HepG2 (cell line): ENCODE data around the gene TLE2. TPM values are rescaled to one million over a fixed set of nuclear protein-coding genes. Genes with fewer than 3 reads are reported as not detected.
A peak's percentile ranks its signal among the peaks of the same experiment; 100 is the strongest.

Source experiments
- ARHGAP35 ChIP-seq: sonication (generic); formaldehyde crosslinking; IDR thresholded peaks from 2 replicates; pipeline ENCODE4 v1.9.0; 2022; ENCODE audit warnings: mild to moderate bottlenecking, inconsistent platforms, moderate library complexity, missing genetic modification reagents, borderline replicate concordance
- BCL6 ChIP-seq: IDR thresholded peaks from 2 replicates; pipeline ENCODE4 v1.6.1; 2016; ENCODE audit warnings: missing genetic modification reagents, missing compliant biosample characterization
- CHD2 ChIP-seq: IDR thresholded peaks from 2 replicates; pipeline ENCODE4 v1.6.1; 2011; ENCODE audit warnings: low read depth, low read length, improper control_type of control experiment
- FLYWCH1 ChIP-seq: sonication (generic); formaldehyde crosslinking; IDR thresholded peaks from 2 replicates; pipeline ENCODE4 v1.8.1; 2023; ENCODE audit warnings: mild to moderate bottlenecking, missing genetic modification reagents
- HMG20B ChIP-seq: conservative IDR thresholded peaks from 2 replicates; pipeline ENCODE4 v1.6.1; 2016; ENCODE audit warnings: missing genetic modification reagents, missing compliant biosample characterization
- HOXA7 ChIP-seq: sonication (generic); formaldehyde crosslinking; IDR thresholded peaks from 2 replicates; pipeline ENCODE4 v1.8.1; 2022; ENCODE audit warnings: mild to moderate bottlenecking, missing genetic modification reagents, moderate library complexity
- HOXA9 ChIP-seq: sonication (generic); formaldehyde crosslinking; IDR thresholded peaks from 2 replicates; pipeline ENCODE4 v1.8.1; 2022; ENCODE audit warnings: missing genetic modification reagents, mild to moderate bottlenecking, moderate library complexity, borderline replicate concordance
- RBFOX2 ChIP-seq: fragments of 200-400 bp; formaldehyde crosslinking; IDR thresholded peaks from 2 replicates; pipeline ENCODE4 v1.6.1; 2017; ENCODE audit warnings: low read depth, mild to moderate bottlenecking, low read length
- STAT5B ChIP-seq: sonication (generic); formaldehyde crosslinking; IDR thresholded peaks from 2 replicates; pipeline ENCODE4 v1.4.0; 2020; ENCODE audit warnings: missing genetic modification reagents
- ZNF260 ChIP-seq: sonication (generic); formaldehyde crosslinking; IDR thresholded peaks from 2 replicates; pipeline ENCODE4 v1.4.0; 2020; ENCODE audit warnings: missing genetic modification reagents, low read depth, mild to moderate bottlenecking, borderline replicate concordance
- ZNF326 ChIP-seq: sonication (generic); formaldehyde crosslinking; IDR thresholded peaks from 2 replicates; pipeline ENCODE4 v1.4.0; 2020; ENCODE audit warnings: missing genetic modification reagents, borderline replicate concordance
- ZNF354B ChIP-seq: sonication (generic); formaldehyde crosslinking; IDR thresholded peaks from 2 replicates; pipeline ENCODE4 v1.8.0; 2022; ENCODE audit warnings: mild to moderate bottlenecking, missing genetic modification reagents
- ZNF567 ChIP-seq: sonication (generic); formaldehyde crosslinking; IDR thresholded peaks from 2 replicates; pipeline ENCODE4 v1.8.1; 2023; ENCODE audit warnings: mild to moderate bottlenecking, missing genetic modification reagents, borderline replicate concordance
- ZZZ3 ChIP-seq: sonication (generic); formaldehyde crosslinking; IDR thresholded peaks from 2 replicates; pipeline ENCODE4 v1.4.0; 2020; ENCODE audit warnings: missing genetic modification reagents, mild to moderate bottlenecking, borderline replicate concordance
- polyA plus RNA-seq, 8 experiments: library from polyadenylated mRNA; depleted of rRNA in 3 of 8; stranded (reverse) in 7 of 8; unstranded in 1 of 8; fragments of >200 nt; fragmentation: Illumina TruSeq in 4 of 8; extraction: Trizol in 4 of 8; gene quantifications; 2 replicates each; pipeline versions ENCODE4 v1.2.1 to v1.2.3, GENCODE V29; 2011 to 2016; ENCODE audit warnings: low read depth in 4 of 8, missing spikeins in 1 of 8, mixed read lengths in 1 of 8; ENCODE audit not compliant: insufficient read depth in 1 of 8
- total RNA-seq, 5 experiments: library from RNA; depleted of rRNA; stranded (reverse); fragments of >200 nt; fragmentation: Illumina TruSeq; extraction: Trizol; gene quantifications; 2 replicates each; pipeline ENCODE4 v1.2.3, GENCODE V29; 2016; ENCODE audit warnings: low read depth in 1 of 5
- TF ChIP-seq, protein P1 (sequence below): sonication (generic); formaldehyde crosslinking; IDR thresholded peaks from 2 replicates; pipeline ENCODE4 v1.4.0; 2020; ENCODE audit warnings: mild to moderate bottlenecking, missing genetic modification reagents, borderline replicate concordance
- TF ChIP-seq, protein P2 (sequence below): sonication (generic); formaldehyde crosslinking; IDR thresholded peaks from 2 replicates; pipeline ENCODE4 v1.4.0; 2020; ENCODE audit warnings: missing genetic modification reagents, borderline replicate concordance
- TF ChIP-seq, protein P3 (sequence below): IDR thresholded peaks from 2 replicates; pipeline ENCODE4 v1.6.1; 2012; ENCODE audit warnings: inconsistent platforms

Gene TLE2
- total and polyA plus RNA-seq, 2 of the 13 experiments (the other 11 are each of a cell fraction or from before 2014, with no cell fraction given) = 0.07 to 0.81 TPM

DNA sequence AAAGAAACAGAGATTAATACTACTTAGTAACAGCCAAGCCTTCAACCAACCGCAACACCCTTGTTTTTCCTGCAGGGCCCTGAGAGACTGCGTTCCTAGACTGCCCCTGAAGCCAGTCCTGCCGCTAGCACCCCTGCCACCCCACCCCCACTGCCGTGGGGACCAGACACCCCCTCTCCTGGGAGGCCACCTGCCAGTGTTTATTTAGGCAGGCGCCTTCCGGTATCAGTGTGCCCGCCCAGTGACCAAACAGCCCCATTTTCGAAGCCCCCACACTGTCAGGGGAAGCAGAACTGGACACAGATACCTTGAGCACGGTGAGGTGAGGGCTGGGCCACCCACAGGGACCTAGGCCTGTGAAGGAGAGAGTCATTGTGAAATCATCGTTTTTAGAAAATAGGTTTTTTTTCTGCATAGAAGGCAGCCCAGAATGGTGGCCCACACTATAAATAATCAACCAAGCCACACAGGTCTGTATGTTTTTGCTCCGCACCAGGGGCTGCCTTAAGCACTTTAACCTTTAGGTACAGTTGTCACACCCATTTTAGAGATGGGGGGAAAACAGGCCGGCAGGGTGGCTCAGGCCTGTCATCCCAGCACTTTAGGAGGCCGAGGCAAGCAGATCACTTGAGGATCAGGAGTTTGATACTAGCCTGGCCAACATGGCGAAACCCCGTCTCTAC is 36.7 kb upstream of the TLE2 start (continued):
- no peak for TF ChIP-seq ZNF326 (CRISPR knock-in tag)
- TF ChIP-seq FLYWCH1 (CRISPR knock-in tag) = no peak
- TF ChIP-seq BCL6 = peak; percentile 85
- 0 out of 2 replicates have a peak, but pooled peaks have one; percentile 52 for TF ChIP-seq CHD2
- no peak for TF ChIP-seq RBFOX2
- TF ChIP-seq ZNF567 (CRISPR knock-in tag) = 0 out of 2 replicates have a peak, but pooled peaks have one; percentile 68
- no peak for TF ChIP-seq HOXA7 (CRISPR knock-in tag)
- 0 out of 2 replicates have a peak, but pooled peaks have one; percentile 39 for TF ChIP-seq STAT5B (CRISPR knock-in tag)
- 0 out of 2 replicates have a peak, but pooled peaks have one; percentile 26 for TF ChIP-seq HOXA9 (CRISPR knock-in tag)
- TF ChIP-seq ZZZ3 (CRISPR knock-in tag) = no peak
- no peak for TF ChIP-seq ZNF260
- peak; percentile 60; the same call in 1 of the 2 replicates for TF ChIP-seq HMG20B (CRISPR knock-in tag)
- TF ChIP-seq ARHGAP35 (CRISPR knock-in tag) = no peak
- TF ChIP-seq, protein P1, sequence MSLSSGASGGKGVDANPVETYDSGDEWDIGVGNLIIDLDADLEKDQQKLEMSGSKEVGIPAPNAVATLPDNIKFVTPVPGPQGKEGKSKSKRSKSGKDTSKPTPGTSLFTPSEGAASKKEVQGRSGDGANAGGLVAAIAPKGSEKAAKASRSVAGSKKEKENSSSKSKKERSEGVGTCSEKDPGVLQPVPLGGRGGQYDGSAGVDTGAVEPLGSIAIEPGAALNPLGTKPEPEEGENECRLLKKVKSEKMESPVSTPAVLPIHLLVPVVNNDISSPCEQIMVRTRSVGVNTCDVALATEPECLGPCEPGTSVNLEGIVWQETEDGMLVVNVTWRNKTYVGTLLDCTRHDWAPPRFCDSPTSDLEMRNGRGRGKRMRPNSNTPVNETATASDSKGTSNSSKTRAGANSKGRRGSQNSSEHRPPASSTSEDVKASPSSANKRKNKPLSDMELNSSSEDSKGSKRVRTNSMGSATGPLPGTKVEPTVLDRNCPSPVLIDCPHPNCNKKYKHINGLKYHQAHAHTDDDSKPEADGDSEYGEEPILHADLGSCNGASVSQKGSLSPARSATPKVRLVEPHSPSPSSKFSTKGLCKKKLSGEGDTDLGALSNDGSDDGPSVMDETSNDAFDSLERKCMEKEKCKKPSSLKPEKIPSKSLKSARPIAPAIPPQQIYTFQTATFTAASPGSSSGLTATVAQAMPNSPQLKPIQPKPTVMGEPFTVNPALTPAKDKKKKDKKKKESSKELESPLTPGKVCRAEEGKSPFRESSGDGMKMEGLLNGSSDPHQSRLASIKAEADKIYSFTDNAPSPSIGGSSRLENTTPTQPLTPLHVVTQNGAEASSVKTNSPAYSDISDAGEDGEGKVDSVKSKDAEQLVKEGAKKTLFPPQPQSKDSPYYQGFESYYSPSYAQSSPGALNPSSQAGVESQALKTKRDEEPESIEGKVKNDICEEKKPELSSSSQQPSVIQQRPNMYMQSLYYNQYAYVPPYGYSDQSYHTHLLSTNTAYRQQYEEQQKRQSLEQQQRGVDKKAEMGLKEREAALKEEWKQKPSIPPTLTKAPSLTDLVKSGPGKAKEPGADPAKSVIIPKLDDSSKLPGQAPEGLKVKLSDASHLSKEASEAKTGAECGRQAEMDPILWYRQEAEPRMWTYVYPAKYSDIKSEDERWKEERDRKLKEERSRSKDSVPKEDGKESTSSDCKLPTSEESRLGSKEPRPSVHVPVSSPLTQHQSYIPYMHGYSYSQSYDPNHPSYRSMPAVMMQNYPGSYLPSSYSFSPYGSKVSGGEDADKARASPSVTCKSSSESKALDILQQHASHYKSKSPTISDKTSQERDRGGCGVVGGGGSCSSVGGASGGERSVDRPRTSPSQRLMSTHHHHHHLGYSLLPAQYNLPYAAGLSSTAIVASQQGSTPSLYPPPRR (CRISPR knock-in tag) = peak; percentile 82
- TF ChIP-seq, protein P2, sequence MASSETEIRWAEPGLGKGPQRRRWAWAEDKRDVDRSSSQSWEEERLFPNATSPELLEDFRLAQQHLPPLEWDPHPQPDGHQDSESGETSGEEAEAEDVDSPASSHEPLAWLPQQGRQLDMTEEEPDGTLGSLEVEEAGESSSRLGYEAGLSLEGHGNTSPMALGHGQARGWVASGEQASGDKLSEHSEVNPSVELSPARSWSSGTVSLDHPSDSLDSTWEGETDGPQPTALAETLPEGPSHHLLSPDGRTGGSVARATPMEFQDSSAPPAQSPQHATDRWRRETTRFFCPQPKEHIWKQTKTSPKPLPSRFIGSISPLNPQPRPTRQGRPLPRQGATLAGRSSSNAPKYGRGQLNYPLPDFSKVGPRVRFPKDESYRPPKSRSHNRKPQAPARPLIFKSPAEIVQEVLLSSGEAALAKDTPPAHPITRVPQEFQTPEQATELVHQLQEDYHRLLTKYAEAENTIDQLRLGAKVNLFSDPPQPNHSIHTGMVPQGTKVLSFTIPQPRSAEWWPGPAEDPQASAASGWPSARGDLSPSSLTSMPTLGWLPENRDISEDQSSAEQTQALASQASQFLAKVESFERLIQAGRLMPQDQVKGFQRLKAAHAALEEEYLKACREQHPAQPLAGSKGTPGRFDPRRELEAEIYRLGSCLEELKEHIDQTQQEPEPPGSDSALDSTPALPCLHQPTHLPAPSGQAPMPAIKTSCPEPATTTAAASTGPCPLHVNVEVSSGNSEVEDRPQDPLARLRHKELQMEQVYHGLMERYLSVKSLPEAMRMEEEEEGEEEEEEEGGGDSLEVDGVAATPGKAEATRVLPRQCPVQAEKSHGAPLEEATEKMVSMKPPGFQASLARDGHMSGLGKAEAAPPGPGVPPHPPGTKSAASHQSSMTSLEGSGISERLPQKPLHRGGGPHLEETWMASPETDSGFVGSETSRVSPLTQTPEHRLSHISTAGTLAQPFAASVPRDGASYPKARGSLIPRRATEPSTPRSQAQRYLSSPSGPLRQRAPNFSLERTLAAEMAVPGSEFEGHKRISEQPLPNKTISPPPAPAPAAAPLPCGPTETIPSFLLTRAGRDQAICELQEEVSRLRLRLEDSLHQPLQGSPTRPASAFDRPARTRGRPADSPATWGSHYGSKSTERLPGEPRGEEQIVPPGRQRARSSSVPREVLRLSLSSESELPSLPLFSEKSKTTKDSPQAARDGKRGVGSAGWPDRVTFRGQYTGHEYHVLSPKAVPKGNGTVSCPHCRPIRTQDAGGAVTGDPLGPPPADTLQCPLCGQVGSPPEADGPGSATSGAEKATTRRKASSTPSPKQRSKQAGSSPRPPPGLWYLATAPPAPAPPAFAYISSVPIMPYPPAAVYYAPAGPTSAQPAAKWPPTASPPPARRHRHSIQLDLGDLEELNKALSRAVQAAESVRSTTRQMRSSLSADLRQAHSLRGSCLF (CRISPR knock-in tag) = no peak
- TF ChIP-seq ZNF354B (CRISPR knock-in tag) = no peak
- TF ChIP-seq, protein P3, sequence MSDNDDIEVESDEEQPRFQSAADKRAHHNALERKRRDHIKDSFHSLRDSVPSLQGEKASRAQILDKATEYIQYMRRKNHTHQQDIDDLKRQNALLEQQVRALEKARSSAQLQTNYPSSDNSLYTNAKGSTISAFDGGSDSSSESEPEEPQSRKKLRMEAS = peak; percentile 79
